Gastrocnemius medialis (tissue), 4 donors: ENCODE data around the gene SLC2A3. TPM values are rescaled to one million over a fixed set of nuclear protein-coding genes. Genes with fewer than 3 reads are reported as not detected.
"Not testable (repeated sequence)": the region's sequence is repeated elsewhere in the genome, so short reads cannot be mapped to it uniquely, and the experiment has no call there.

ENCODE experiments used
- ATAC-seq, 2 donors: fragments of 150-250 bp; one replicate each; pipeline ENCODE4 v1.9.1; 2016
- DNase-seq, 2 donors: peaks; one replicate each; pipeline ENCODE4 v3.0.0-alpha.2; 2019
- H3K27ac ChIP-seq, 4 donors: fragments of 200-600 bp; sonication (generic); 1 replicate in 1 of 4; 2 replicates in 3 of 4; pipeline ENCODE4 v1.5.1; 2016 to 2018; ENCODE audit warnings: mild to moderate bottlenecking in 2 of 4, moderate library complexity in 1 of 4
- H3K27me3 ChIP-seq, 3 donors: fragments of 200-600 bp; sonication (generic) in 2 of 3; 1 replicate in 1 of 3; 2 replicates in 2 of 3; pipeline versions ENCODE4 v1.5.1 to v1.6.0; 2016 to 2019; ENCODE audit warnings: mild to moderate bottlenecking in 1 of 3, moderate library complexity in 1 of 3
- H3K36me3 ChIP-seq, 2 donors: fragments of 200-600 bp; sonication (generic) in 1 of 2; one replicate each; pipeline ENCODE4 v1.5.1; 2017 to 2018
- H3K4me1 ChIP-seq, 2 donors: fragments of 200-600 bp; sonication (generic) in 1 of 2; one replicate each; pipeline ENCODE4 v1.5.1; 2016 to 2017; ENCODE audit warnings: mild to moderate bottlenecking in 2 of 2
- H3K4me3 ChIP-seq, 4 donors: fragments of 200-600 bp; sonication (generic) in 3 of 4; 1 replicate in 1 of 4; 2 replicates in 3 of 4; pipeline ENCODE4 v1.5.1; 2016 to 2019; ENCODE audit warnings: mild to moderate bottlenecking in 2 of 4
- H3K9me3 ChIP-seq, 3 donors: fragments of 200-600 bp; sonication (generic) in 2 of 3; 1 replicate in 1 of 3; 2 replicates in 2 of 3; pipeline ENCODE4 v1.5.1; 2016 to 2019
- POLR2A ChIP-seq, 2 donors: fragments of 450-650 bp; IDR thresholded peaks; one replicate each; pipeline ENCODE4 v1.6.1; 2017; ENCODE audit warnings: antibody characterized with exemption in 2 of 2, mild to moderate bottlenecking in 2 of 2, moderate library complexity in 2 of 2
- in situ Hi-C, 4 donors: fragments of 200-750 bp; cut with MboI; loops; one replicate each; pipeline versions ENCODE4 v1.15.0 to v1.8.0; 2017; ENCODE audit warnings: low sequenced_read_pairs in 4 of 4
- intact Hi-C: fragments of 100-400 bp; cut with DNase I; formaldehyde crosslinking; loops from one replicate; pipeline ENCODE4 v1.15.1; 2023; ENCODE audit warnings: low total_unique reads
- total RNA-seq, 4 donors: library from RNA; depleted of rRNA; stranded (reverse); fragments of >200 nt; gene quantifications; one replicate each; pipeline versions ENCODE4 v1.1.0 to v1.2.3, GENCODE V29; 2016
- TF ChIP-seq, protein P1 (sequence below), 5 experiments: fragments of 450-650 bp in 3 of 5; fragments of 200-600 bp in 2 of 5; sonication (generic) in 2 of 5; IDR thresholded peaks in 4 of 5; conservative IDR thresholded peaks in 1 of 5; 1 replicate in 4 of 5; 2 replicates in 1 of 5; pipeline ENCODE4 v1.5.1; 2016 to 2019; ENCODE audit warnings: antibody characterized with exemption in 5 of 5, mild to moderate bottlenecking in 3 of 5, moderate library complexity in 3 of 5

SLC2A3 gene
- total RNA-seq, 4 donors from 2014 or later: 19.3 to 27.2 (median 23.7) TPM

DNA sequence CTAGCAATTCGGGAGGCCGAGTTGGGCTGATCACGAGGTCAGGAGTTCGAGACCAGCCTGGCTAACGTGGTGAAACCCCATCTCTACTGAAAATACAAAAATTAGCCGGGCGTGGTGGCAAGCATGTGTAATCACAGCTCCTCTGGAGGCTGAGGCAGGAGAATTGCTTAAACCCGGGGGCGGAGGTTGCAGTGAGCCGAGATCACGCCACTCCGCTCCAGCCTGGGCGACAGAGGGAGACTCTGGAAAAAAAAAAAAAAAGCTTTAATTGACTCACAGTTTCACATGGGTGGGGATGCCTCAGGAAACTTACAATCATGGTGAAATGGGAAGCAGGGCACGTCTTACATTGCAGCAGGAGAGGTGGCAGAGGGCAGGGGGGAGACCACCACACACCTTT lies 30.6 kb upstream of the SLC2A3 start:
- intact Hi-C loops: no loop called here
- H3K27ac ChIP-seq: no peak overlapping the region
- no peaks in the 10 kb centered on the region for H3K36me3 ChIP-seq
- H3K4me3 ChIP-seq: no peak overlapping the region
- H3K4me1 ChIP-seq: peaks cover 7 to 10% of the 10 kb centered on the region in 2 donors
- in situ Hi-C loops: no loop called here
- ATAC-seq (no peak), DNase-seq (no peak)
- H3K9me3 ChIP-seq: no peaks in the 10 kb centered on the region
- no peak for TF ChIP-seq POLR2A (IDR thresholded peaks at IDR 0.05)
- TF ChIP-seq, protein P1, sequence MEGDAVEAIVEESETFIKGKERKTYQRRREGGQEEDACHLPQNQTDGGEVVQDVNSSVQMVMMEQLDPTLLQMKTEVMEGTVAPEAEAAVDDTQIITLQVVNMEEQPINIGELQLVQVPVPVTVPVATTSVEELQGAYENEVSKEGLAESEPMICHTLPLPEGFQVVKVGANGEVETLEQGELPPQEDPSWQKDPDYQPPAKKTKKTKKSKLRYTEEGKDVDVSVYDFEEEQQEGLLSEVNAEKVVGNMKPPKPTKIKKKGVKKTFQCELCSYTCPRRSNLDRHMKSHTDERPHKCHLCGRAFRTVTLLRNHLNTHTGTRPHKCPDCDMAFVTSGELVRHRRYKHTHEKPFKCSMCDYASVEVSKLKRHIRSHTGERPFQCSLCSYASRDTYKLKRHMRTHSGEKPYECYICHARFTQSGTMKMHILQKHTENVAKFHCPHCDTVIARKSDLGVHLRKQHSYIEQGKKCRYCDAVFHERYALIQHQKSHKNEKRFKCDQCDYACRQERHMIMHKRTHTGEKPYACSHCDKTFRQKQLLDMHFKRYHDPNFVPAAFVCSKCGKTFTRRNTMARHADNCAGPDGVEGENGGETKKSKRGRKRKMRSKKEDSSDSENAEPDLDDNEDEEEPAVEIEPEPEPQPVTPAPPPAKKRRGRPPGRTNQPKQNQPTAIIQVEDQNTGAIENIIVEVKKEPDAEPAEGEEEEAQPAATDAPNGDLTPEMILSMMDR (IDR thresholded peaks at IDR 0.05 in 4 of 5, conservative IDR thresholded peaks at IDR 0.05 in 1 of 5): no peak
- H3K27me3 ChIP-seq: peaks cover 11 to 32% (median 22%) of the 10 kb centered on the region in 3 donors

DNA sequence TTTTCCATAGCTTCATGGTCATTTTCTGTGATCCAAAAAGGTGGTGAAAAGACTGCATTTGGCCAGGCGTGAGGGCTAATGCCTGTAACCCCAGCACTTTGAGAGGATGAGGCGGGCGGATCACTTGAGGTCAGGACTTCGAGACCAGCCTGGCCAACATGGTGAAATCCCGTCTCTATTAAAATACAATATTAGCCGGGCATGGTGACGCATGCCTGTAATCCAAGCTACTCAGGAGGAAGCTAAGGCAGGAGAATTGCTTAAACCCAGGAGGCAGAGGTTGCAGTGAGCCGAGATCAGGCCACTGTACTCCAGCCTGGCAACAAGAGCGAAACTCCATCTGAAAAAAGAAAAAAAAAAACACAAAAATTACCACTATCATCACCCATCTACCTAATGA lies 28.7 kb upstream of the SLC2A3 start:
- H3K27ac ChIP-seq, intact Hi-C loops, H3K36me3 ChIP-seq, H3K4me3 ChIP-seq, H3K4me1 ChIP-seq, in situ Hi-C loops, H3K9me3 ChIP-seq, DNase-seq, ATAC-seq: not testable (repeated sequence)
- H3K27me3 ChIP-seq: peaks cover 3 to 17% (median 8%) of the 10 kb centered on the region in 3 donors

DNA sequence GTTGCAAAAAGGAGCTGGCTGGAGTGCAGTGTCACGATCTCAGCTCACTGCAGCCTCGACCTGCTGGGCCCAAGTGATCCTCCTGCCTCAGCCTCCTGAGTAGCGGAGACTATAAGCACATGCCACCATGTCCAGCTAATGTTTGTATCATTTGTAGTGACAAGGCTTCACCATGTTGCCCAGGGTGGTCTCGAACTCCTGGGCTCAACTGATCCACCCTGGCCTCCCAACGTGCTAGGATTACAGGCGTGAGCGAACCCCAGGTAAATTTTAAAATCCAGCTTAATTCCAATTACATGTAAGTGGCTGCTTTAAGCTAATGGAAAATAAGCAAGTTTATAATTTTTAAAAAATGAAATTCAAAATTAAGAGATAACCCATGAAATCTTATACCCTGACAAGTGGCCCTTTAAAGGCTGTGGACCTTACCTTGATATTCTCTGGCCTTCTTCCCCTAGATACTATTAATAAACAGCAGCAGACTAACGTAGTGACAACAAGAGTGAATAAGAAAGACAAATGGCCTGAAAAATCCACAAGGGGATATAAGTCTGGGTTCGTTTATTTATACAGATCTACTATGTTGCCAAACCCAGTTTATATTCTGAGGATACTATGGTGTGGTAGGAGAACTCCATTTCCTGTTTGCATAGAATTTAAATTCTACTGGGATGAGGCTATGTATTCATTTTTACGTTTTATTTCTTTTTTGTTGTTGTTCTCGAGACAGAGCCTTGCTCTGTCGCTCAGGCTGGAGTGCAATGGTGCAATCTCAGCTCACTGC lies 25.6 kb upstream of the SLC2A3 start:
- Histone ChIP-seq H3K27ac (peak overlapping the region in 3 of 4 donors; percentile 61 to 79 (median 74)), H3K4me1 (no peaks in the 10 kb centered on the region), H3K36me3 (no peaks in the 10 kb centered on the region), H3K9me3 (no peaks in the 10 kb centered on the region), H3K27me3 (peaks cover 0 to 3% (median 0%) of the 10 kb centered on the region in 3 donors), H3K4me3 (peak overlapping the region in 2 of 4 donors; percentile 43 to 52)
- TF ChIP-seq, protein P1 (IDR thresholded peaks at IDR 0.05 in 4 of 5, conservative IDR thresholded peaks at IDR 0.05 in 1 of 5): no peak
- TF ChIP-seq POLR2A (IDR thresholded peaks at IDR 0.05): no peak
- intact Hi-C loops (no loop called here), in situ Hi-C loops (no loop called here)
- DNase-seq (no peak), ATAC-seq (no peak)

DNA sequence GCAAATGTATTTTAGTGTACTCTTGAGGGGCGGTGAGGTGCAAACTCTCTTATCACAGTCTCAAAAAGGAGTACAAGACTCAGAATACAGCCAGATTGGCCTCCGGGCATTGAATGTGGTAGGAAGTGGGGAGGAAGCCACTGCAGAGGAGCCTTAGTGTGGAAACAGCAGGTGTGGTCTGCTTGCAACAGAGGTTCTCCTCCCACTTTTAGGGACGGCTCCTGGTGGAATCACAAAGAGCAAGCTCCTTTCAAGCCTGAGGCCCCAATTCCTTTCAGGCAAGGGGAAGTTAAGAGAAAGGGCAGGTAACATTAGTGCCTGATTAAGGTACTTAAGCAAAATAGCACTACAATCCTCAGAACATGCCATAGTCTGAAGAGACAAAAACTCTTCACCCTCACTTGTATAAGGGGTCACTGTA lies 23.7 kb upstream of the SLC2A3 start:
- ATAC-seq: no peak
- intact Hi-C loops: no loop called here

DNA sequence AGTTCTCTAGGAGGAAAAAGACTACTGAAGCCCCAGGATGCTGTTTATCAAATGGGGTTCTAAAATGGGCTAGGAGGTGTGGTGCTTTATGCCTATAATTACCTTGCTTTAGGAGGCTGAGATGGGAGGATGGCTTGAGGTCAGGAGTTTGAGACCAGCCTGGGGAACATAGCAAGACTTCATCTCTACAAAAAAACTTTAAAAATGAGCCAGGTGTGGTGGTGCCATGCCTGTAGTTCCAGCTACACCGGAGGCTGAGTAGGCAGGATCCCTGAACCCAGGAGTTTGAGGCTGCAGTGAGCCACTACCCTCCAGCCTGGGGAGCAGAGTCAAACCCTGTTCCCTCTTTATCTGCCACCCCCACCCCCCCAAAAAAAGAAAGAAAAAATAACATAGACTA lies 23.3 kb upstream of the SLC2A3 start:
- Histone ChIP-seq H3K4me3 (no peak overlapping the region), H3K27ac (no peak overlapping the region), H3K4me1 (no peaks in the 10 kb centered on the region), H3K9me3 (no peaks in the 10 kb centered on the region), H3K27me3 (peaks cover 0 to 3% (median 0%) of the 10 kb centered on the region in 3 donors), H3K36me3 (no peaks in the 10 kb centered on the region)
- no peak for TF ChIP-seq POLR2A (IDR thresholded peaks at IDR 0.05)
- TF ChIP-seq, protein P1 (IDR thresholded peaks at IDR 0.05 in 4 of 5, conservative IDR thresholded peaks at IDR 0.05 in 1 of 5): no peak
- in situ Hi-C loops: no loop called here
- intact Hi-C loops: no loop called here
- no peak for DNase-seq
- no peak for ATAC-seq

More for the DNA sequence above, 23.7 kb upstream of the SLC2A3 start:
- no peak for TF ChIP-seq POLR2A (IDR thresholded peaks at IDR 0.05)
- TF ChIP-seq, protein P1 (IDR thresholded peaks at IDR 0.05 in 4 of 5, conservative IDR thresholded peaks at IDR 0.05 in 1 of 5): no peak
- Histone ChIP-seq H3K4me3 (no peak overlapping the region), H3K27ac (peak overlapping the region in 1 of 4 donors; percentile 61), H3K4me1 (no peaks in the 10 kb centered on the region), H3K36me3 (no peaks in the 10 kb centered on the region), H3K27me3 (peaks cover 0 to 3% (median 0%) of the 10 kb centered on the region in 3 donors), H3K9me3 (no peaks in the 10 kb centered on the region)
- no peak for DNase-seq
- in situ Hi-C loops: no loop called here

DNA sequence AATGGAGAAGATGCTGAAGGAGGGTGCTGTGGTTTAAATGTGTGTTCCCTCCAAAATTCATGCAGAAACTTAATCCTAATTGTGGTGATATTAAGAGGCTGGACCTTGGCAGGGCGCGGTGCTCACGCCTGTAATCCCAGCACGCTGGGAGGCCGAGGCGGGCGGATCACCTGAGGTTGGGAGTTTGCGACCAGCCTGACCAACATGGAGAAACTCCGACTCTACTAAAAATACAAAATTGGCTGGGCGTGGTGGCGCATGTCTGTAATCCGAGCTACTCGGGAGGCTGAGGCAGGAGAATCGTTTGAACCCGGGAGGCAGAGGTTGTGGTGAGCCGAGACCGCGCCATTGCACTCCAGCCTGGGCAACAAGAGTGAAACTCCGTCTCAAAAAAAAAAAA lies 18.9 kb upstream of the SLC2A3 start:
- H3K36me3 ChIP-seq, in situ Hi-C loops: not testable (repeated sequence)

DNA sequence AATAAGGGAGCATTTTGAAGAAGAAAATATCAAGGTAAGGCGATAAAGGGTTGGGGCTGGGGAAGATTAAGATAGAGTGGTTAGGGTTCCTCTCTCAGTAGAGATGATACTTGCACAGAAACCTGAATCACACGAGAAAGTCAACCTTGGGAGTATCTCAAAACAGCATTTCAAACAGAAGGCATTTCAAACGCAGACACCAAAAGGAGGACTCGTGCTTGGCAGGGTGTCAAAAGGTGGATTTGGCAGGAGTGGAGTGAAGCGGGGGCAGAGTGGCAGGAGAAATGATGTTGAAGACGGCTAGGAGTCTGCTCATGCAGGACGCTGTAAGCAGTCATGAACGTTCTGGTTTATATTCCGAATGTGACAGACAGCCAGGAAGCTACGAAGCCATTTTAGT lies 18.4 kb upstream of the SLC2A3 start:
- H3K27me3 ChIP-seq, intact Hi-C loops, in situ Hi-C loops, H3K27ac ChIP-seq, ATAC-seq, H3K4me3 ChIP-seq, H3K9me3 ChIP-seq, H3K36me3 ChIP-seq, DNase-seq, H3K4me1 ChIP-seq: not testable (repeated sequence)

More for the DNA sequence above, 18.9 kb upstream of the SLC2A3 start:
- H3K4me1 ChIP-seq, H3K9me3 ChIP-seq, H3K27ac ChIP-seq, intact Hi-C loops, ATAC-seq, H3K4me3 ChIP-seq, H3K27me3 ChIP-seq, DNase-seq: not testable (repeated sequence)

DNA sequence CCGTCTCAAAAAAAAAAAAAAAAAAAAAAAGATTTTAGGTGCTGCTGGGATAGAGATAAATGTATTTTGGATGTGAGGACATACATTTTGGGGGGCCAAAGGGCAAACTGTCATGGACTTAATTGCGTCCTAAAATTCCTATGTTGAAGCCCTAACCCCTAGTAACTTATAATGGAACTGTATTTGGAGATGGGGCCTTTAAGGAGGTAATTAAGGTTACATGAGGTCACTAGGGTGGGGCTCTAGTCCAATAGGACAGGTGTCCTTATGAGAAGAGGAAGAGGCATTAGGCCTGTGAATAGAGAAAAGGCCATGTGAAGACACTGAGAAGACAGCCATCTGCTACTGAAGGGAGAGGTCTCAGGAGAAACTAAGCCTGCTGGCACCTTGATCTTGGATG lies 17.9 kb upstream of the SLC2A3 start:
- DNase-seq, intact Hi-C loops, H3K27ac ChIP-seq, in situ Hi-C loops, H3K4me1 ChIP-seq, H3K27me3 ChIP-seq, H3K9me3 ChIP-seq, H3K36me3 ChIP-seq, ATAC-seq, H3K4me3 ChIP-seq: not testable (repeated sequence)
